Fibroblast of lung (primary cell): ENCODE data around the gene DNAJC3. TPM values are rescaled to one million over a fixed set of nuclear protein-coding genes. Genes with fewer than 3 reads are reported as not detected.

Experiments
- DNase-seq, 2 donors: peaks; one replicate each; pipeline versions ENCODE4 v3.0.0 to v3.0.0-alpha.2; 2010; ENCODE audit warnings: low read depth in 2 of 2
- H2AFZ ChIP-seq: 2 replicates; pipeline ENCODE4 v1.5.1; 2012; ENCODE audit warnings: low read length, control low read depth, inconsistent platforms
- H3K27ac ChIP-seq: 2 replicates; pipeline ENCODE4 v1.5.1; 2011; ENCODE audit warnings: low read length, control low read depth; ENCODE audit not compliant: insufficient read depth
- H3K27me3 ChIP-seq: 2 replicates; pipeline ENCODE4 v1.5.1; 2011; ENCODE audit warnings: mild to moderate bottlenecking, low read length; ENCODE audit not compliant: control insufficient read depth, insufficient read depth
- H3K36me3 ChIP-seq: 2 replicates; pipeline ENCODE4 v1.5.1; 2011; ENCODE audit warnings: low read length; ENCODE audit not compliant: control insufficient read depth, insufficient read depth
- H3K4me1 ChIP-seq: 2 replicates; pipeline ENCODE4 v1.5.1; 2011; ENCODE audit warnings: low read length; ENCODE audit not compliant: control insufficient read depth, insufficient read depth; ENCODE audit errors: extremely low read depth
- H3K4me2 ChIP-seq: 2 replicates; pipeline ENCODE4 v1.5.1; 2011; ENCODE audit warnings: low read length, control low read depth; ENCODE audit not compliant: insufficient read depth; ENCODE audit errors: extremely low read depth
- H3K4me3 ChIP-seq, 4 experiments: fragments of 200-600 bp in 1 of 4; sonication (generic) in 1 of 4; replicated peaks in 1 of 4; 2 replicates each; pipeline ENCODE4 v1.5.1; 2011 to 2016; ENCODE audit warnings: low read length in 4 of 4, low read depth in 3 of 4, mild to moderate bottlenecking in 3 of 4, control low read depth in 2 of 4, inconsistent platforms in 1 of 4, mixed read lengths in 1 of 4; ENCODE audit not compliant: insufficient read depth in 1 of 4; ENCODE audit errors: control extremely low read depth in 1 of 4
- H3K79me2 ChIP-seq: 2 replicates; pipeline ENCODE4 v1.5.1; 2012; ENCODE audit warnings: mild to moderate bottlenecking, low read length, inconsistent platforms; ENCODE audit not compliant: control insufficient read depth, insufficient read depth
- H3K9ac ChIP-seq: 2 replicates; pipeline ENCODE4 v1.5.1; 2011; ENCODE audit warnings: mild to moderate bottlenecking, low read length, control low read depth; ENCODE audit not compliant: insufficient read depth
- H3K9me3 ChIP-seq: 2 replicates; pipeline ENCODE4 v1.5.1; 2012; ENCODE audit warnings: low read depth, low read length; ENCODE audit not compliant: control insufficient read depth, insufficient read depth
- H4K20me1 ChIP-seq: 2 replicates; pipeline ENCODE4 v1.5.1; 2011; ENCODE audit warnings: low read length; ENCODE audit not compliant: control insufficient read depth, insufficient read depth; ENCODE audit errors: extremely low read depth
- CTCF ChIP-seq, 2 donors: IDR thresholded peaks in 1 of 2; conservative IDR thresholded peaks in 1 of 2; 1 replicate in 1 of 2; 2 replicates in 1 of 2; pipeline ENCODE4 v1.5.1; 2011 to 2012; ENCODE audit warnings: low read length in 2 of 2, control low read depth in 1 of 2, inconsistent platforms in 1 of 2, low read depth in 1 of 2, mild to moderate bottlenecking in 1 of 2
- EZH2 ChIP-seq: IDR thresholded peaks from 2 replicates; pipeline ENCODE4 v1.5.1; 2012; ENCODE audit warnings: low read length, control low read depth, mild to moderate bottlenecking; ENCODE audit errors: missing control alignments
- polyA plus RNA-seq, 2 donors: library from polyadenylated mRNA; depleted of rRNA in 1 of 2; stranded (reverse) in 1 of 2; unstranded in 1 of 2; fragments of >200 nt; gene quantifications; 2 replicates each; pipeline ENCODE4 v1.2.1, GENCODE V29; 2011 to 2012; ENCODE audit warnings: missing spikeins in 1 of 2
- total RNA-seq: library from RNA; depleted of rRNA; stranded (reverse); fragments of >200 nt; gene quantifications from 2 replicates; pipeline ENCODE4 v1.2.1, GENCODE V29; 2014

Gene DNAJC3
- total and polyA plus RNA-seq, 2 donors (not counting 1 experiment from before 2014, with no cell fraction given): 37.6 to 55.5 TPM

GRCh38 chr13:95793018-95793555 is 116.1 kb downstream of the DNAJC3 start:
- no peak overlapping the region for H3K4me3 ChIP-seq
- H3K9ac ChIP-seq: no peak overlapping the region
- no peak overlapping the region for H2AFZ ChIP-seq
- no peaks in the 10 kb centered on the region for H3K9me3 ChIP-seq
- no peak for TF ChIP-seq CTCF (conservative IDR thresholded peaks at IDR 0.05 in 1 of 2, IDR thresholded peaks at IDR 0.05 in 1 of 2; ENCODE audit: low read depth in 1 of 2, low read length in 2 of 2)
- TF ChIP-seq EZH2: no peak
- H3K36me3 ChIP-seq: peaks cover 2% of the 10 kb centered on the region
- H3K79me2 ChIP-seq: no peaks in the 10 kb centered on the region
- H3K4me2 ChIP-seq: no peak overlapping the region
- H3K27me3 ChIP-seq: no peaks in the 10 kb centered on the region
- DNase-seq: peak in 1 of 2 donors; percentile 40
- no peaks in the 10 kb centered on the region for H4K20me1 ChIP-seq
- no peaks in the 10 kb centered on the region for H3K4me1 ChIP-seq
- H3K27ac ChIP-seq: no peak overlapping the region

GRCh38 chr13:95793781-95794180 is 116.8 kb downstream of the DNAJC3 start:
- Histone ChIP-seq H3K4me2 (no peak overlapping the region), H4K20me1 (no peaks in the 10 kb centered on the region), H3K9ac (no peak overlapping the region), H3K4me3 (no peak overlapping the region), H3K27ac (no peak overlapping the region), H3K27me3 (no peaks in the 10 kb centered on the region), H3K9me3 (no peaks in the 10 kb centered on the region), H3K4me1 (no peaks in the 10 kb centered on the region), H3K79me2 (no peaks in the 10 kb centered on the region), H3K36me3 (peaks cover 2% of the 10 kb centered on the region), H2AFZ (no peak overlapping the region)
- TF ChIP-seq CTCF (conservative IDR thresholded peaks at IDR 0.05 in 1 of 2, IDR thresholded peaks at IDR 0.05 in 1 of 2; ENCODE audit: low read depth in 1 of 2, low read length in 2 of 2): no peak
- TF ChIP-seq EZH2: no peak
- no peak for DNase-seq

GRCh38 chr13:95797016-95797415 is 120.1 kb downstream of the DNAJC3 start:
- no peaks in the 10 kb centered on the region for H3K79me2 ChIP-seq
- no peak overlapping the region for H2AFZ ChIP-seq
- H3K4me3 ChIP-seq: no peak overlapping the region
- no peak overlapping the region for H3K27ac ChIP-seq
- no peaks in the 10 kb centered on the region for H3K36me3 ChIP-seq
- H3K4me1 ChIP-seq: no peaks in the 10 kb centered on the region
- H3K27me3 ChIP-seq: no peaks in the 10 kb centered on the region
- H3K4me2 ChIP-seq: no peak overlapping the region
- no peak for TF ChIP-seq EZH2
- no peak overlapping the region for H3K9ac ChIP-seq
- no peaks in the 10 kb centered on the region for H3K9me3 ChIP-seq
- peak in 1 of 2 donors; percentile 19 for DNase-seq
- H4K20me1 ChIP-seq: no peaks in the 10 kb centered on the region
